Small intestine (tissue), 7 donors: ENCODE data around the gene ENTPD2. TPM values are rescaled to one million over a fixed set of nuclear protein-coding genes. Genes with fewer than 3 reads are reported as not detected.
"Not testable (repeated sequence)": the region's sequence is repeated elsewhere in the genome, so short reads cannot be mapped to it uniquely, and the experiment has no call there.

ENCODE experiments used
- DNase-seq, 2 donors: peaks; one replicate each; pipeline versions ENCODE4 v3.0.0 to v3.0.0-alpha.2; 2013
- FAIRE-seq: peaks from 2 replicates; lab custom pipeline; 2012; peaks lifted over from hg19 to GRCh38; lab: Jason Lieb, UNC
- H3K27ac ChIP-seq, 3 donors: one replicate each; pipeline ENCODE4 v1.5.1; 2013; ENCODE audit warnings: low read length in 2 of 3, mild to moderate bottlenecking in 2 of 3, control low read depth in 1 of 3, inconsistent platforms in 1 of 3, low read depth in 1 of 3, moderate library complexity in 1 of 3
- H3K27me3 ChIP-seq, 3 donors: one replicate each; pipeline ENCODE4 v1.6.1; 2013; ENCODE audit warnings: low read length in 3 of 3, inconsistent platforms in 1 of 3; ENCODE audit not compliant: control insufficient read depth in 3 of 3, insufficient read depth in 3 of 3
- H3K36me3 ChIP-seq, 3 donors: one replicate each; pipeline ENCODE4 v1.6.1; 2013; ENCODE audit warnings: low read length in 3 of 3, inconsistent platforms in 1 of 3, low read depth in 1 of 3, mild to moderate bottlenecking in 1 of 3, moderate library complexity in 1 of 3; ENCODE audit not compliant: control insufficient read depth in 3 of 3, insufficient read depth in 2 of 3
- H3K4me1 ChIP-seq, 3 donors: one replicate each; pipeline ENCODE4 v1.6.1; 2013; ENCODE audit warnings: low read length in 2 of 3, inconsistent platforms in 1 of 3, low read depth in 1 of 3, mild to moderate bottlenecking in 1 of 3, moderate library complexity in 1 of 3; ENCODE audit not compliant: control insufficient read depth in 3 of 3, insufficient read depth in 2 of 3
- H3K4me3 ChIP-seq, 3 donors: one replicate each; pipeline ENCODE4 v1.5.1; 2013; ENCODE audit warnings: low read length in 3 of 3, control low read depth in 1 of 3, inconsistent platforms in 1 of 3, low read depth in 1 of 3, mild to moderate bottlenecking in 1 of 3, moderate library complexity in 1 of 3
- H3K9me3 ChIP-seq, 2 donors: one replicate each; pipeline ENCODE4 v1.6.1; 2013; ENCODE audit warnings: low read depth in 1 of 2, low read length in 1 of 2; ENCODE audit not compliant: control insufficient read depth in 2 of 2, insufficient read depth in 1 of 2
- WGBS, 3 donors: extraction: QIAGEN DNeasy Blood & Tissue Kit; methylation state at CpG; one replicate each; pipeline ENCODE4 v1.1.7; 2013; 5-methylcytosine and 5-hydroxymethylcytosine counted together
- polyA plus RNA-seq, 4 donors: library from polyadenylated mRNA; stranded (reverse) in 3 of 4; unstranded in 1 of 4; fragments of 200-250 nt in 3 of 4; fragments of 120-200 nt in 1 of 4; gene quantifications; one replicate each; pipeline versions ENCODE4 v1.2.1 to v1.2.3, GENCODE V29; 2013
- donor health status: healthy with polysubstance abuse.
- donor health status: control.
- donor health status: control.
- donor health status: Bipolar disorder and iron deficiency.
- donor health status: healthy.

ENTPD2 gene
- polyA plus RNA-seq, 4 donors: 5.5 to 16.5 (median 8.3) TPM

- no peak for FAIRE-seq
- H3K4me3 ChIP-seq: no peak overlapping the region
- 81 to 92% (median 85%) methylated on average over 17 to 26 of the region's 26 CpGs for WGBS, 3 donors
- peaks cover 0 to 32% (median 0%) of the 10 kb centered on the region in 3 donors for H3K36me3 ChIP-seq
- no peak overlapping the region for H3K27ac ChIP-seq
- H3K9me3 ChIP-seq: no peaks in the 10 kb centered on the region
- H3K27me3 ChIP-seq: no peaks in the 10 kb centered on the region
- no peak for DNase-seq
- H3K4me1 ChIP-seq: peaks cover 0 to 7% (median 0%) of the 10 kb centered on the region in 3 donors
Observed at GRCh38 chr9:137063311-137064026, 9.6 kb upstream of the ENTPD2 start.

GRCh38 chr9:137062798-137063197 lies 8.9 kb upstream of the ENTPD2 start:
- not testable (repeated sequence) for H3K27me3 ChIP-seq, H3K4me3 ChIP-seq, FAIRE-seq, H3K9me3 ChIP-seq, H3K4me1 ChIP-seq, H3K27ac ChIP-seq, DNase-seq
- WGBS, 3 donors: 83 to 91% (median 85%) methylated on average over 4 to 9 of the region's 9 CpGs
- peaks cover 0 to 32% (median 0%) of the 10 kb centered on the region in 3 donors for H3K36me3 ChIP-seq

- no peak for DNase-seq
- no peaks in the 10 kb centered on the region for H3K9me3 ChIP-seq
- H3K27ac ChIP-seq: no peak overlapping the region
- FAIRE-seq: no peak
- WGBS, 3 donors: 72 to 86% (median 73%) methylated on average over 15 of the region's 15 CpGs
- H3K27me3 ChIP-seq: no peaks in the 10 kb centered on the region
- H3K4me3 ChIP-seq: no peak overlapping the region
- H3K4me1 ChIP-seq: no peaks in the 10 kb centered on the region
- peaks cover 0 to 32% (median 0%) of the 10 kb centered on the region in 3 donors for H3K36me3 ChIP-seq
Observed at GRCh38 chr9:137062384-137062783, 8.5 kb upstream of the ENTPD2 start.

- WGBS, 3 donors: 77 to 83% (median 79%) methylated on average over 9 of the region's 9 CpGs
- H3K27me3 ChIP-seq: no peaks in the 10 kb centered on the region
- no peak overlapping the region for H3K27ac ChIP-seq
- H3K36me3 ChIP-seq: peaks cover 0 to 5% (median 0%) of the 10 kb centered on the region in 3 donors
- no peak for DNase-seq
- no peak for FAIRE-seq
- H3K4me1 ChIP-seq: peaks cover 0 to 26% (median 4%) of the 10 kb centered on the region in 3 donors
- H3K9me3 ChIP-seq: no peaks in the 10 kb centered on the region
- H3K4me3 ChIP-seq: no peak overlapping the region
Observed at GRCh38 chr9:137058521-137059234, 4.8 kb upstream of the ENTPD2 start.

- Histone ChIP-seq H3K9me3 (no peaks in the 10 kb centered on the region), H3K4me3 (no peak overlapping the region), H3K27me3 (peaks cover 0 to 8% (median 4%) of the 10 kb centered on the region in 3 donors), H3K27ac (no peak overlapping the region), H3K36me3 (peaks cover 0 to 3% (median 0%) of the 10 kb centered on the region in 3 donors), H3K4me1 (peaks cover 4 to 32% (median 6%) of the 10 kb centered on the region in 3 donors)
- DNase-seq (no peak), FAIRE-seq (no peak)
- 16 to 50% (median 43%) methylated on average over 16 of the region's 16 CpGs for WGBS, 3 donors
Observed at GRCh38 chr9:137057545-137057944, 3.7 kb upstream of the ENTPD2 start.

GRCh38 chr9:137056739-137057415 lies 3.0 kb upstream of the ENTPD2 start:
- peaks cover 4 to 32% (median 6%) of the 10 kb centered on the region in 3 donors for H3K4me1 ChIP-seq
- WGBS, 3 donors: 33 to 60% (median 49%) methylated on average over 17 of the region's 17 CpGs
- DNase-seq (no peak), FAIRE-seq (no peak)
- no peaks in the 10 kb centered on the region for H3K9me3 ChIP-seq
- H3K27ac ChIP-seq: no peak overlapping the region
- no peak overlapping the region for H3K4me3 ChIP-seq
- peaks cover 0 to 11% (median 6%) of the 10 kb centered on the region in 3 donors for H3K27me3 ChIP-seq
- no peaks in the 10 kb centered on the region for H3K36me3 ChIP-seq

- WGBS, 3 donors: 11 to 26% (median 25%) methylated on average over 24 to 28 of the region's 28 CpGs
- Histone ChIP-seq H3K4me1 (peaks cover 4 to 32% (median 6%) of the 10 kb centered on the region in 3 donors), H3K27ac (peak overlapping the region; percentile 82 to 99 (median 83)), H3K4me3 (peak overlapping the region in 2 of 3 donors; percentile 64 to 66), H3K27me3 (peaks cover 0 to 16% (median 6%) of the 10 kb centered on the region in 3 donors), H3K9me3 (no peaks in the 10 kb centered on the region), H3K36me3 (peaks cover 0 to under 1% (median 0%) of the 10 kb centered on the region in 3 donors)
- DNase-seq (peak; percentile 94 to 96), FAIRE-seq (no peak)
Observed at GRCh38 chr9:137055385-137056364, 1.8 kb upstream of the ENTPD2 start.
